NCI-H1048 (cell line): ENCODE measurements around the gene SCFD2.
"Not testable (repeated sequence)": the region's sequence is repeated elsewhere in the genome, so short reads cannot be mapped to it uniquely, and the experiment has no call there.

ENCODE experiments used
- DNase-seq: peaks from one replicate; lab custom pipeline; 2025; lab: John Stamatoyannopoulos, UW

The SCFD2 gene

GRCh38 chr4:52850406-52851124 lies 515.3 kb downstream of the SCFD2 start:
- DNase-seq: no peak

- DNase-seq: no peak
Observed at GRCh38 chr4:52848254-52848653, 517.6 kb downstream of the SCFD2 start.

GRCh38 chr4:52846502-52846901 lies 519.4 kb downstream of the SCFD2 start:
- no peak for DNase-seq

- DNase-seq: no peak
Observed at GRCh38 chr4:52844596-52844995, 521.3 kb downstream of the SCFD2 start.

- DNase-seq: no peak
Observed at GRCh38 chr4:52843958-52844357, 521.9 kb downstream of the SCFD2 start.

GRCh38 chr4:52843351-52843750 lies 522.5 kb downstream of the SCFD2 start:
- no peak for DNase-seq

GRCh38 chr4:52842792-52843191 lies 523.1 kb downstream of the SCFD2 start:
- no peak for DNase-seq

GRCh38 chr4:52841682-52842456 lies 524.0 kb downstream of the SCFD2 start:
- DNase-seq: no peak

GRCh38 chr4:52840531-52841370 lies 525.1 kb downstream of the SCFD2 start:
- no peak for DNase-seq

GRCh38 chr4:52838729-52839586 lies 526.9 kb downstream of the SCFD2 start:
- no peak for DNase-seq

GRCh38 chr4:52837716-52838558 lies 527.9 kb downstream of the SCFD2 start:
- no peak for DNase-seq

- DNase-seq: no peak
Observed at GRCh38 chr4:52836678-52837077, 529.2 kb downstream of the SCFD2 start.

- no peak for DNase-seq
Observed at GRCh38 chr4:52836120-52836519, 529.7 kb downstream of the SCFD2 start.

GRCh38 chr4:52834641-52835456 lies 531.0 kb downstream of the SCFD2 start:
- DNase-seq: not testable (repeated sequence)

GRCh38 chr4:52833941-52834525 lies 531.8 kb downstream of the SCFD2 start:
- DNase-seq: no peak

GRCh38 chr4:52825460-52826090 lies 540.3 kb downstream of the SCFD2 start:
- DNase-seq: no peak

- no peak for DNase-seq
Observed at GRCh38 chr4:52824603-52825459, 541.0 kb downstream of the SCFD2 start.

GRCh38 chr4:52824270-52824602 lies 541.6 kb downstream of the SCFD2 start:
- DNase-seq: no peak
